Measurements from ENCODE around the gene SCLT1.

- TF ChIP-seq, protein P1, sequence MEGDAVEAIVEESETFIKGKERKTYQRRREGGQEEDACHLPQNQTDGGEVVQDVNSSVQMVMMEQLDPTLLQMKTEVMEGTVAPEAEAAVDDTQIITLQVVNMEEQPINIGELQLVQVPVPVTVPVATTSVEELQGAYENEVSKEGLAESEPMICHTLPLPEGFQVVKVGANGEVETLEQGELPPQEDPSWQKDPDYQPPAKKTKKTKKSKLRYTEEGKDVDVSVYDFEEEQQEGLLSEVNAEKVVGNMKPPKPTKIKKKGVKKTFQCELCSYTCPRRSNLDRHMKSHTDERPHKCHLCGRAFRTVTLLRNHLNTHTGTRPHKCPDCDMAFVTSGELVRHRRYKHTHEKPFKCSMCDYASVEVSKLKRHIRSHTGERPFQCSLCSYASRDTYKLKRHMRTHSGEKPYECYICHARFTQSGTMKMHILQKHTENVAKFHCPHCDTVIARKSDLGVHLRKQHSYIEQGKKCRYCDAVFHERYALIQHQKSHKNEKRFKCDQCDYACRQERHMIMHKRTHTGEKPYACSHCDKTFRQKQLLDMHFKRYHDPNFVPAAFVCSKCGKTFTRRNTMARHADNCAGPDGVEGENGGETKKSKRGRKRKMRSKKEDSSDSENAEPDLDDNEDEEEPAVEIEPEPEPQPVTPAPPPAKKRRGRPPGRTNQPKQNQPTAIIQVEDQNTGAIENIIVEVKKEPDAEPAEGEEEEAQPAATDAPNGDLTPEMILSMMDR (IDR thresholded peaks at IDR 0.05) = no peak
- TF ChIP-seq RAD21 (conservative IDR thresholded peaks at IDR 0.05 in 1 of 2, IDR thresholded peaks at IDR 0.05 in 1 of 2) (no peak), JUN (IDR thresholded peaks at IDR 0.05) (no peak)
Observed at GRCh38 chr4:129008096-129008495, 85.2 kb downstream of the SCLT1 start.

All from A549 (cell line).